ENCODE results near the gene DSCAML1.
A peak's percentile ranks its signal among the peaks of the same experiment; 100 is the strongest.

The DSCAML1 gene

GRCh38 chr11:117829369-117829725 is 32.3 kb upstream of the DSCAML1 start:
- in situ Hi-C loops (cut with HindIII; ENCODE audit: low pct_ligation_motif_present, low sequenced_read_pairs): loop anchor here (25.0 kb wide), 1 partner anchor 108 kb away; the partner anchor contains the start of gene TMPRSS13
- TF ChIP-seq CTCF (IDR thresholded peaks at IDR 0.05; ENCODE audit: low read depth, low read length, missing control alignments): no peak
- H3K27ac ChIP-seq: no peak overlapping the region
- DNase-seq: no peak
- no peak overlapping the region for H3K4me3 ChIP-seq (ENCODE audit: low read depth, low read length)
- H3K27me3 ChIP-seq (replicated peaks): no peaks in the 10 kb centered on the region
- H3K36me3 ChIP-seq (replicated peaks): no peaks in the 10 kb centered on the region

- H3K27ac ChIP-seq: no peak overlapping the region
- H3K27me3 ChIP-seq (replicated peaks): no peaks in the 10 kb centered on the region
- DNase-seq: peak; percentile 67
- H3K36me3 ChIP-seq (replicated peaks): no peaks in the 10 kb centered on the region
- H3K4me3 ChIP-seq (ENCODE audit: low read depth, low read length): no peak overlapping the region
- TF ChIP-seq CTCF (IDR thresholded peaks at IDR 0.05; ENCODE audit: low read depth, low read length, missing control alignments): no peak
- in situ Hi-C loops (cut with HindIII; ENCODE audit: low pct_ligation_motif_present, low sequenced_read_pairs): loop anchor here (25.0 kb wide), 1 partner anchor 109 kb away; the partner anchor contains the start of gene TMPRSS13
Measured at GRCh38 chr11:117828611-117829368, 31.8 kb upstream of the DSCAML1 start.

- Histone ChIP-seq H3K4me3 (ENCODE audit: low read depth, low read length) (no peak overlapping the region), H3K27ac (no peak overlapping the region), H3K36me3 (replicated peaks) (no peaks in the 10 kb centered on the region), H3K27me3 (replicated peaks) (no peaks in the 10 kb centered on the region)
- TF ChIP-seq CTCF (IDR thresholded peaks at IDR 0.05; ENCODE audit: low read depth, low read length, missing control alignments): no peak
- DNase-seq: no peak
- in situ Hi-C loops (cut with HindIII; ENCODE audit: low pct_ligation_motif_present, low sequenced_read_pairs): loop anchor here (25.0 kb wide), 1 partner anchor 109 kb away; the partner anchor contains the start of gene TMPRSS13
Measured at GRCh38 chr11:117827521-117828511, 30.8 kb upstream of the DSCAML1 start.

- TF ChIP-seq CTCF (IDR thresholded peaks at IDR 0.05; ENCODE audit: low read depth, low read length, missing control alignments): no peak
- Histone ChIP-seq H3K36me3 (replicated peaks) (no peaks in the 10 kb centered on the region), H3K4me3 (ENCODE audit: low read depth, low read length) (no peak overlapping the region), H3K27ac (no peak overlapping the region), H3K27me3 (replicated peaks) (no peaks in the 10 kb centered on the region)
- DNase-seq: no peak
- in situ Hi-C loops (cut with HindIII; ENCODE audit: low pct_ligation_motif_present, low sequenced_read_pairs): loop anchor here (25.0 kb wide), 1 partner anchor 110 kb away; the partner anchor contains the start of gene TMPRSS13
Measured at GRCh38 chr11:117826832-117827231, 29.8 kb upstream of the DSCAML1 start.

GRCh38 chr11:117826190-117826570 is 29.2 kb upstream of the DSCAML1 start:
- DNase-seq: no peak
- Histone ChIP-seq H3K36me3 (replicated peaks) (no peaks in the 10 kb centered on the region), H3K27me3 (replicated peaks) (no peaks in the 10 kb centered on the region), H3K27ac (no peak overlapping the region), H3K4me3 (ENCODE audit: low read depth, low read length) (no peak overlapping the region)
- in situ Hi-C loops (cut with HindIII; ENCODE audit: low pct_ligation_motif_present, low sequenced_read_pairs): loop anchor here (25.0 kb wide), 1 partner anchor 111 kb away; the partner anchor contains the start of gene TMPRSS13
- no peak for TF ChIP-seq CTCF (IDR thresholded peaks at IDR 0.05; ENCODE audit: low read depth, low read length, missing control alignments)

Measured in brain microvascular endothelial cell (primary cell).